ENCODE measurements around the gene GFRA3. TPM values are rescaled to one million over a fixed set of nuclear protein-coding genes. Genes with fewer than 3 reads are reported as not detected.

Gene GFRA3
- polyA plus RNA-seq, 3 donors, result 0.28 to 0.90 (median 0.56) TPM

DNA sequence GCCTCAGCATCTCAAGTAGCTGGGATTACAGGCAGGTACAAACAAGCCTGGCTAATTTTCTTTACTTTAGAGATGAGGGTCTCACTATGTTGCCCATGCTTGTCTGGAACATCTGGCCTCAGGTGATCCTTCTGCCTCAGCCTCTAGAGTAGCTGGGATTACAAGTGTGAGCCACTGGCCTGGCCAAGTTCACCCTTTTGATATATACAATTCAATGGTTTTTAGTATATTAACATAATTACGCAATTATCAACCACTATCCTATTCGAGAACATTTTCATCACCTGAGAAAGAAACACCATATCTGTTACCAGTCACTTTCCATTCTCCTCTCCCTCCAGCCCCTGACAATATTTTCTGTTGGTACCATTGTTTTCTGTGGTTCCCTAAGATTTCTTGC lies 57.6 kb downstream of the GFRA3 start:
- H3K27ac ChIP-seq (ENCODE audit: low read depth, low read length), result no peak overlapping the region
- 81 to 91% (median 82%) methylated on average over 2 of the region's 2 CpGs for WGBS, 3 donors

DNA sequence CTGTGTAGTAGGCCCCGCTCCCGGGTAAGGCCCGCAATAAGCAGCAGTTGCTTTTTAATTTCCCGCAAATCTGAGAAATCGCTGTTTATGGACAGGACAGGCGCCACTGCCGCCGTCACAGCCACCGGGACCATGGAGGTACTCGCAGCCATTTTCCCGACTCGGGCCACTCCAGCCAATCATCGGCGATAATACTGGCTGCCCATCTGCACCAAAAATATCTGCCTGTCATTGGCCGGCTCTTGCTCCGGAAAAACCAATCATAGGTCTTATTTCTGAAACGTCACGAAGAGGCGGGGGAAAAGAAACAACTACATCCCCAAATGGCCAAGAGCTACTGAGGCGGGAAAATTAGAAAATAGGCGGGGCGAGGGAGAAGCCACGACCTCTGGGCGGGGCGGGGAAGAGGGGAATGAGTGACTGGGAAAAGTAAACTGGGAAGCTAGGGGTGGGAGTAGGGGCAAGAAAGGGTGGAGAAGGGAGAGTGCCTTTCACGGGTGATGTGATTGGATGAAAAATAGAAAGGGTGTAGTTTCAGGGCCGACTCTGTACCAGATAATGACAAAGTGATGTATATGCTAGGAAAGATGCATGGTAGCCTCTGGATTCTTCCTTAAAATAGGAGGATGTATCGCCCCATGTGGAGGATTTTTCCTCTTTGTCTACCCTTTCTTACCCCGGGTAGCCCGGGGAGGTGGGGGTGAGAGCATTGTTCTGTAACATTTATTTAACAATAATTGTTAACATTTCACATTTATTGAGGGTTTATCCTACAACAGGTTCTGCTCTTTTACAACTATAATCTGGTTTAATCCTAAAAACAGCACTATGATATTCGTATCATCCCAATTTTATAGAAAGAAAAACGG lies 61.0 kb downstream of the GFRA3 start, which contains the start of gene CDC23:
Gene CDC23 (minus strand): TSS at position 163 of the 869 bp plus-strand sequence. CDS start 11 bp downstream, at position 152.
- H3K27ac ChIP-seq (ENCODE audit: low read depth, low read length), result no peak within 1 kb of the TSS
- WGBS, 3 donors, result 1 to 2% (median 1%) methylated on average over 32 of the region's 32 CpGs

DNA sequence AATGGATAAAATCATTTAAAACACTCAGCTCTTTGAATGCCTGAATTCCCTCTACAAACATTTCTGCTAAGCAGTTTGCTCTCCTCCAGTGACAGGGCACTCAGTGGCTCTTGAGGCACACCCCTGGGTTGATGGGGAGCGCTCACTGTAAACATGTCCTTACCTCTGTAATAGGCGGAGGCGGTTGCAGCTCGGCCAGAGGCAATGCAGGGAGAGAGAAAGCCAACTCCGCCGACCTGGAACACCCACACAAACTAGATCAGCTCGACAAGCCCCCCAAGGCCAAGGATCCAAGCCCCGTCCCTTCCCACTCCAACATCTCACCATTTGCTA lies 61.6 kb downstream of the GFRA3 start:
- WGBS, 3 donors, result 0 to 2% (median 2%) methylated on average over 8 of the region's 8 CpGs
- H3K27ac ChIP-seq (ENCODE audit: low read depth, low read length), result no peak overlapping the region

DNA sequence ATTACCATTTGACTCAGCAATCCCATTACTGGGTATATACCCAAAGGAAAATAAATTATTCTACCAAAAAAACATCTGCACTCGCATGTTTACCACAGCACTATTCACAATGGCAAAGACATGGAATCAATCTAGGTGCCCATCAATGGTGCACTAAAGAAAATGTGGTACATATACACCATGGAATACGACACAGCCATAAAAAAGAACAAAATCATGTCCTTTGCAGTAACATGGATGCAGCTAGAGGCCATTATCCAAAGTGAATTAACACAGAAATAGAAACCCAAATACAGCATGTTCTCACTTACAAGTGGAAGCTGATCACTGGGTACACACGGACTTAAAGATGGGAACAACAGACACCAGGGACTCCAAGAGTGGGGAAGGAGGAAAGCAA lies 63.4 kb downstream of the GFRA3 start:
- 88 to 95% (median 94%) methylated on average over 3 of the region's 3 CpGs for WGBS, 3 donors
- no peak overlapping the region for H3K27ac ChIP-seq (ENCODE audit: low read depth, low read length)

Other genes starting within 250 kb of the GFRA3 start
- 10 to 100 TPM in 1 of 3 donors, 1 to 10 TPM in 2; 4.3 to 15.5 (median 9.7) TPM for gene FAM13B, start 241.5 kb downstream of the GFRA3 start, polyA plus RNA-seq
- gene WNT8A, start 190.6 kb downstream of the GFRA3 start, polyA plus RNA-seq, result not detected
- gene NME5, start 135.2 kb downstream of the GFRA3 start, polyA plus RNA-seq, result 1 to 10 TPM; 1.2 to 3.0 (median 2.0) TPM
- gene BRD8, start 96.0 kb downstream of the GFRA3 start, polyA plus RNA-seq, result 10 to 100 TPM; 17.8 to 27.7 (median 21.8) TPM
- gene KIF20A, start 95.5 kb downstream of the GFRA3 start, polyA plus RNA-seq, result under 1 TPM; 0.11 to 0.18 (median 0.16) TPM
- 10 to 100 TPM in 2 of 3 donors, 1 to 10 TPM in 1; 6.0 to 12.4 (median 12.3) TPM for gene CDC23, start 61.3 kb downstream of the GFRA3 start, polyA plus RNA-seq
- 1 to 10 TPM in 1 of 3 donors, under 1 TPM in 2; 0.03 to 1.2 (median 0.07) TPM for gene CDC25C, start 57.2 kb upstream of the GFRA3 start, polyA plus RNA-seq
- 10 to 100 TPM; 12.4 to 25.9 (median 15.5) TPM for gene FAM53C, start 63.6 kb upstream of the GFRA3 start, polyA plus RNA-seq
- gene KDM3B, start 78.1 kb upstream of the GFRA3 start, polyA plus RNA-seq, result 10 to 100 TPM; 14.2 to 26.7 (median 22.9) TPM
- 1 to 10 TPM; 1.4 to 8.2 (median 2.0) TPM for gene REEP2, start 164.4 kb upstream of the GFRA3 start, polyA plus RNA-seq
- 100 to 1,000 TPM in 2 of 3 donors, 10 to 100 TPM in 1; 52.2 to 804 (median 703) TPM for gene EGR1, start 190.9 kb upstream of the GFRA3 start, polyA plus RNA-seq